Prostate gland (tissue), 2 donors: ENCODE measurements around the gene EXOC3L2. TPM values are rescaled to one million over a fixed set of nuclear protein-coding genes. Genes with fewer than 3 reads are reported as not detected.

Experiments
- DNase-seq: peaks from one replicate; pipeline ENCODE4 v3.0.0-alpha.2; 2019; ENCODE audit warnings: low spot score
- H3K27ac ChIP-seq, 2 donors: fragments of 200-600 bp; sonication (generic); 2 replicates each; pipeline ENCODE4 v1.5.1; 2017 to 2019
- H3K27me3 ChIP-seq: fragments of 200-600 bp; sonication (generic); replicated peaks from 2 replicates; pipeline ENCODE4 v1.5.1; 2019; ENCODE audit not compliant: insufficient read depth
- H3K36me3 ChIP-seq, 2 donors: fragments of 200-600 bp; sonication (generic); 1 replicate in 1 of 2; 2 replicates in 1 of 2; pipeline versions ENCODE4 v1.5.1 to v1.8.1; 2017 to 2019
- H3K4me1 ChIP-seq: fragments of 200-600 bp; sonication (generic); replicated peaks from 2 replicates; pipeline ENCODE4 v1.5.1; 2019
- H3K4me3 ChIP-seq, 2 donors: fragments of 200-600 bp; sonication (generic); 2 replicates each; pipeline ENCODE4 v1.5.1; 2017 to 2019
- H3K9me3 ChIP-seq: fragments of 200-600 bp; sonication (generic); 2 replicates; pipeline ENCODE4 v1.5.1; 2017
- POLR2A ChIP-seq: fragments of 450-650 bp; IDR thresholded peaks from one replicate; pipeline ENCODE4 v1.6.1; 2016; ENCODE audit warnings: antibody characterized with exemption, mild to moderate bottlenecking
- POLR2AphosphoS5 ChIP-seq: sonication (generic); formaldehyde crosslinking; IDR thresholded peaks from one replicate; pipeline ENCODE4 v1.6.1; 2017; ENCODE audit warnings: antibody characterized with exemption
- WGBS: methylation state at CpG from one replicate; pipeline ENCODE4 v1.1.5; 2018; 5-methylcytosine and 5-hydroxymethylcytosine counted together
- intact Hi-C: fragments of 100-400 bp; cut with DNase I; formaldehyde crosslinking; loops from one replicate; pipeline ENCODE4 v1.14.2; 2022
- total RNA-seq, 2 donors: library from RNA; depleted of rRNA; stranded (reverse); fragments of >200 nt; gene quantifications; one replicate each; pipeline ENCODE4 v1.1.0, GENCODE V29; 2016
- TF ChIP-seq, protein P1 (sequence below), 4 experiments: fragments of 200-600 bp in 2 of 4; fragments of 450-650 bp in 2 of 4; sonication (generic) in 2 of 4; IDR thresholded peaks; 1 replicate in 3 of 4; 2 replicates in 1 of 4; pipeline ENCODE4 v1.5.1; 2016 to 2019; ENCODE audit warnings: antibody characterized with exemption in 4 of 4, mild to moderate bottlenecking in 2 of 4, moderate library complexity in 2 of 4

Gene EXOC3L2
- total RNA-seq, 2 donors from 2014 or later, result 5.8 to 27.0 TPM

- no peaks in the 10 kb centered on the region for H3K4me1 ChIP-seq
- DNase-seq, result peak; percentile 73
- 33% methylated on average over 16 of the region's 17 CpGs for WGBS
- H3K9me3 ChIP-seq, result no peaks in the 10 kb centered on the region
- H3K4me3 ChIP-seq, result no peak overlapping the region
- no peaks in the 10 kb centered on the region for H3K27me3 ChIP-seq
- H3K27ac ChIP-seq, result peak overlapping the region in 1 of 2 donors; percentile 18
- TF ChIP-seq, protein P1, sequence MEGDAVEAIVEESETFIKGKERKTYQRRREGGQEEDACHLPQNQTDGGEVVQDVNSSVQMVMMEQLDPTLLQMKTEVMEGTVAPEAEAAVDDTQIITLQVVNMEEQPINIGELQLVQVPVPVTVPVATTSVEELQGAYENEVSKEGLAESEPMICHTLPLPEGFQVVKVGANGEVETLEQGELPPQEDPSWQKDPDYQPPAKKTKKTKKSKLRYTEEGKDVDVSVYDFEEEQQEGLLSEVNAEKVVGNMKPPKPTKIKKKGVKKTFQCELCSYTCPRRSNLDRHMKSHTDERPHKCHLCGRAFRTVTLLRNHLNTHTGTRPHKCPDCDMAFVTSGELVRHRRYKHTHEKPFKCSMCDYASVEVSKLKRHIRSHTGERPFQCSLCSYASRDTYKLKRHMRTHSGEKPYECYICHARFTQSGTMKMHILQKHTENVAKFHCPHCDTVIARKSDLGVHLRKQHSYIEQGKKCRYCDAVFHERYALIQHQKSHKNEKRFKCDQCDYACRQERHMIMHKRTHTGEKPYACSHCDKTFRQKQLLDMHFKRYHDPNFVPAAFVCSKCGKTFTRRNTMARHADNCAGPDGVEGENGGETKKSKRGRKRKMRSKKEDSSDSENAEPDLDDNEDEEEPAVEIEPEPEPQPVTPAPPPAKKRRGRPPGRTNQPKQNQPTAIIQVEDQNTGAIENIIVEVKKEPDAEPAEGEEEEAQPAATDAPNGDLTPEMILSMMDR (IDR thresholded peaks at IDR 0.05), result no peak
- TF ChIP-seq POLR2A (no peak), POLR2AphosphoS5 (peak; percentile 52)
- intact Hi-C loops, result no loop called here
- H3K36me3 ChIP-seq, result no peaks in the 10 kb centered on the region
These were observed 33.3 kb downstream of the EXOC3L2 start for GRCh38 chr19:45211751-45212381.

GRCh38 chr19:45206328-45206727 lies 38.9 kb downstream of the EXOC3L2 start:
- Histone ChIP-seq H3K27ac (no peak overlapping the region), H3K4me1 (no peaks in the 10 kb centered on the region), H3K36me3 (no peaks in the 10 kb centered on the region), H3K4me3 (no peak overlapping the region), H3K9me3 (no peaks in the 10 kb centered on the region), H3K27me3 (no peaks in the 10 kb centered on the region)
- WGBS, result 94% methylated on average over 3 of the region's 3 CpGs
- intact Hi-C loops, result no loop called here
- TF ChIP-seq POLR2AphosphoS5, result no peak
- TF ChIP-seq POLR2A, result no peak
- TF ChIP-seq, protein P1 (IDR thresholded peaks at IDR 0.05), result no peak
- no peak for DNase-seq

- no peak for DNase-seq
- Histone ChIP-seq H3K36me3 (no peaks in the 10 kb centered on the region), H3K9me3 (no peaks in the 10 kb centered on the region), H3K4me3 (no peak overlapping the region), H3K4me1 (no peaks in the 10 kb centered on the region), H3K27me3 (no peaks in the 10 kb centered on the region), H3K27ac (no peak overlapping the region)
- 85% methylated on average over 12 of the region's 12 CpGs for WGBS
- TF ChIP-seq, protein P1 (IDR thresholded peaks at IDR 0.05), result no peak
- TF ChIP-seq POLR2AphosphoS5, result no peak
- TF ChIP-seq POLR2A, result no peak
- intact Hi-C loops, result no loop called here
These were observed 39.4 kb downstream of the EXOC3L2 start for GRCh38 chr19:45205810-45206209.

- no peaks in the 10 kb centered on the region for H3K27me3 ChIP-seq
- no peak overlapping the region for H3K27ac ChIP-seq
- H3K4me1 ChIP-seq, result no peaks in the 10 kb centered on the region
- peak; percentile 68 for DNase-seq
- TF ChIP-seq, protein P1 (IDR thresholded peaks at IDR 0.05), result no peak
- TF ChIP-seq POLR2AphosphoS5, result peak; percentile 34
- no peak overlapping the region for H3K4me3 ChIP-seq
- intact Hi-C loops, result no loop called here
- H3K9me3 ChIP-seq, result no peaks in the 10 kb centered on the region
- H3K36me3 ChIP-seq, result no peaks in the 10 kb centered on the region
- 53% methylated on average over 6 of the region's 6 CpGs for WGBS
These were observed 42.6 kb downstream of the EXOC3L2 start for GRCh38 chr19:45202637-45203036.

- TF ChIP-seq, protein P1 (IDR thresholded peaks at IDR 0.05), result peak in 2 of 4 experiments; percentile 11 to 14
- no peak for TF ChIP-seq POLR2AphosphoS5
- intact Hi-C loops, result no loop called here
- DNase-seq, result no peak
- Histone ChIP-seq H3K36me3 (no peaks in the 10 kb centered on the region), H3K9me3 (no peaks in the 10 kb centered on the region), H3K27ac (no peak overlapping the region), H3K4me1 (no peaks in the 10 kb centered on the region), H3K4me3 (no peak overlapping the region), H3K27me3 (no peaks in the 10 kb centered on the region)
- 69% methylated on average over 4 of the region's 4 CpGs for WGBS
These were observed 44.6 kb downstream of the EXOC3L2 start for GRCh38 chr19:45200568-45200967.
